Measurements from ENCODE around the gene NOS3.

NOS3 gene

DNA sequence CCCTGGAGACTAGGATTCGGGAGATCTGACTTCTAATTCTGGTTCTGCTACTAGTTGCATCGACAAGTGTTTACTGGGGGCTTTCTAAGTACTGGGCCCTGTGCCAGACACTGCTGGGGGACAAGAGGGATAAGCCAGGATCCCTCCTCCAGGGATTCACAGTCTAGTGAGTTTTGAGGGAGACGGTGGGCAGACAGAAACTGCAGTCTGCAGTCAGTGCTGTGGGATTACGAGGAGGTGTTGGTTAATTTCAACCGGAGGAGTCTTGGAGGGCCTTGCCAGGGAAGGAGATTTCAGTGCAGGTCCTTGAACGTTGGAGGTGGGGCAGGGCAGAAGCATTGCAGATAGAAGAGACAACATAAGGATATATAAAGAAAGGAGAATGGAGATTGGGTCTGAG is 9.2 kb upstream of the NOS3 start:
- DNase-seq = no peak

GRCh38 chr7:150982351-150982750 is 8.5 kb upstream of the NOS3 start:
- DNase-seq = no peak

DNA sequence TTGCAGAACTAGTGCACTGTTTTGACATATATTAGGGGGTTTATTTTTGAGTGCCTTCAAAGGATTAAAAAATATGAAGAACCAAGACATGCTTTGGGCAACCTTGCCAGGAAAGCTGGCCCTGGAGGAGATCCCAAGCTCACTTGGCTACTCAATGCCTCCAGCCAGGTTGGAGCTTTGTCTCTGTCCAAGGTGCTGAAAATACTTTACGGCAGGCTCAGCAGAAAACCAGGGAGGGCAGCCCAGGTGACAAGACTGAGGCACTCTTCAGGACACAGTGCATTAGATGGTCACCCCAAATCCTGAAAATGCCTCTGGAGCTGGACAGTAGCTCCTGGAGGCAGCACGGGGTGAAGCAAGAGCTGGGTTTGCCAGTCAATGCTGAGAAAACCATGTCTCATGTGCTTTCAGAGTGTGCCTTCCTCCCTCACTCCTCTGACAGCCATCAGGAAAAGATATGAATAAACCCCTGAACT is 6.9 kb upstream of the NOS3 start:
- DNase-seq = peak; percentile 33

GRCh38 chr7:150986099-150986512 is 4.7 kb upstream of the NOS3 start:
- no peak for DNase-seq

DNA sequence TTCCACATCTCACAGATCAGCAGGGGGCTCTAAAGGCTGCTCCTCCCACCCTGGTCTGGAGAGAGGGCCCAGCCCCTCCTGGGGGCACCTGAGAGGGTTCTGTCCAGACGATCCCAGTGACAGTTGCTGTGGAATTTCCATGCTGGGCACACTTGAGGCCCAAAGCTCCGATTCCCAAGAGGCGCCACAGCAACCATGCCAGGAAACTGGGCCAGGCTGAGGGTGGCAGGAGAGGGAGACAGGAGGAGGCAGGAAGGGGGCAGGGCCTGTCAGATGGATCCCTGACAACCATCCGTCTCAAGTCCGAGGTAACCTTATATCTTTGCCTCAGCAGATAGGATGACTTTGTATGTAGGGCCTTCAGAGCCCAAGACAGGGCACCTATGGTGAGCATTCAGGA is 4.3 kb upstream of the NOS3 start:
- no peak for DNase-seq

DNA sequence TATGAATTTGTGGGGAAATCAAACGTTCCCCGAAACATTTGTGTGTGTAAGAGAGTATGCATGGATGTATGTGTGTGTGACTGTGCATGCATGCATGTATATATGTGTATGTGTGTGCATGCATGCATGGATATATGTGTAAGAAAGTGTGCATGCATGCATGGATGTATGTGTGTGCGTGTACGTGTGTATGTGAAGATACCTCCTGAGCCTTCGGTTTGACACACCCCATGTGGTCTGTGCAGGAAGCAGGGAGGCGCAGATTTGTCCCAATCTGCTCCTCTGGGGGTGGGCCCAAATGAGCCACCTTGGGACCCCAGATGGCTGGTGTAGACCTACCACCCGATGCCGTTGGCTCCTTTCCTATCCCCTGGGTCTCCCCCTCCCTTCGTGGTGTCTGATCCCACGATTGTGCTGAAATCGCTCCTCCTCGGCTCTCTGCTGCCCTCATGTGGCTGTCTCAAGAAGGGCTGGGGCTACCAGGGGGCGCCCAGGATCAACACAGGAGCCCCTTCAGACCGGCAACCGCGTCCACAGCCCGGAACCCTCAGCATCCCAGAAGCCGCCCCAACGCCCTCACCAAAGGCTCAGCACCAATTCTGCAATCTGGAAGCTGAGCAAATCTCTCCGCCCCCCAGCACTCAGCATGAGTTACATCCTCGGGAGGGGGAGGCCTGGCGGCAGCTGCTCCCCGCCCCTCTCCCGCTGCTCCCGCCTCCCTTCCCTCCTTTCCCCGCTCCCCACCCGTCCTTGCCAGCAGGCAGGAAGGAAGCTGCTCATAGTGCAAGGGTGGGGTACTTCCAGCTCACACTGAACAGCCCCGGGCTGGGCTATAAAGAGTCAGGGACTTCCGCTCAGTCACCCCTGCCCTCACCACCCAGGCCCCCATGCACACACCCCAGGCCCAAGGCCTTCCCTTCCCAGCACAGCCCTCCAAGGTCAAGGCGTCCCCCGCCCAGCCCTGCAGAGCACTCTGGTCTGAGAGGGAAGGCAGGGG is 2.3 kb upstream of the NOS3 start:
- peak; percentile 24 for DNase-seq

DNA sequence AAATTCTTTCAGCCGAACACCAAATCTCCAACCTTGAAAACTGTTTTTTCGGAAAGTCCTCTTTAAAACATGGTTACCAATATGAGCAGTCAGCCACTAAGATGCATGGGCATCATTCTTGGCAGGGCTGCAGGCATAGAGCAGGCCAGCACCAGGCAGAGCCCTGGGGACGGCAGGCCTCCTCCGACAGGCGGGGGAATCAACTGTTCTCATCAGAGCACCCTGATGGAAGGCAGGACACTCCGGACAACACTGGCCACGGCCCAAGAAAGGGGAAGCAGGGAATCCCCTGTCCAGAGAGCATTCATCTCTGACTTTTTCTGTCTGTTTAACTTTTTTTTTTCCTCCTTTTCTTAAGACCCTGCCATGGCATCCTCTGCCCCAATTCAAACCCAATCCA is 1.4 kb upstream of the NOS3 start:
- no peak for DNase-seq

GRCh38 chr7:150992051-150992640 is 1.3 kb downstream of the NOS3 start:
- DNase-seq = no peak

DNA sequence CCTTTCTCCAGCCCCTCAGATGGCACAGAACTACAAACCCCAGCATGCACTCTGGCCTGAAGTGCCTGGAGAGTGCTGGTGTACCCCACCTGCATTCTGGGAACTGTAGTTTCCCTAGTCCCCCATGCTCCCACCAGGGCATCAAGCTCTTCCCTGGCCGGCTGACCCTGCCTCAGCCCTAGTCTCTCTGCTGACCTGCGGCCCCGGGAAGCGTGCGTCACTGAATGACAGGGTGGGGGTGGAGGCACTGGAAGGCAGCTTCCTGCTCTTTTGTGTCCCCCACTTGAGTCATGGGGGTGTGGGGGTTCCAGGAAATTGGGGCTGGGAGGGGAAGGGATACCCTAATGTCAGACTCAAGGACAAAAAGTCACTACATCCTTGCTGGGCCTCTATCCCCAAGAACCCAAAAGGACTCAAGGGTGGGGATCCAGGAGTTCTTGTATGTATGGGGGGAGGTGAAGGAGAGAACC is 2.1 kb downstream of the NOS3 start:
- DNase-seq = no peak

DNA sequence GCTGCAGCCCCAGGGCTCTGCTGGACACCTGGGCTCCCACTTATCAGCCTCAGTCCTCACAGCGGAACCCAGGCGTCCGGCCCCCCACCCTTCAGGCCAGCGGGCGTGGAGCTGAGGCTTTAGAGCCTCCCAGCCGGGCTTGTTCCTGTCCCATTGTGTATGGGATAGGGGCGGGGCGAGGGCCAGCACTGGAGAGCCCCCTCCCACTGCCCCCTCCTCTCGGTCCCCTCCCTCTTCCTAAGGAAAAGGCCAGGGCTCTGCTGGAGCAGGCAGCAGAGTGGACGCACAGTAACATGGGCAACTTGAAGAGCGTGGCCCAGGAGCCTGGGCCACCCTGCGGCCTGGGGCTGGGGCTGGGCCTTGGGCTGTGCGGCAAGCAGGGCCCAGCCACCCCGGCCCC is 2.7 kb downstream of the NOS3 start:
- no peak for DNase-seq

GRCh38 chr7:150994141-150994837 is 3.5 kb downstream of the NOS3 start:
- DNase-seq = no peak

GRCh38 chr7:150994838-150995510 is 4.2 kb downstream of the NOS3 start:
- no peak for DNase-seq

DNA sequence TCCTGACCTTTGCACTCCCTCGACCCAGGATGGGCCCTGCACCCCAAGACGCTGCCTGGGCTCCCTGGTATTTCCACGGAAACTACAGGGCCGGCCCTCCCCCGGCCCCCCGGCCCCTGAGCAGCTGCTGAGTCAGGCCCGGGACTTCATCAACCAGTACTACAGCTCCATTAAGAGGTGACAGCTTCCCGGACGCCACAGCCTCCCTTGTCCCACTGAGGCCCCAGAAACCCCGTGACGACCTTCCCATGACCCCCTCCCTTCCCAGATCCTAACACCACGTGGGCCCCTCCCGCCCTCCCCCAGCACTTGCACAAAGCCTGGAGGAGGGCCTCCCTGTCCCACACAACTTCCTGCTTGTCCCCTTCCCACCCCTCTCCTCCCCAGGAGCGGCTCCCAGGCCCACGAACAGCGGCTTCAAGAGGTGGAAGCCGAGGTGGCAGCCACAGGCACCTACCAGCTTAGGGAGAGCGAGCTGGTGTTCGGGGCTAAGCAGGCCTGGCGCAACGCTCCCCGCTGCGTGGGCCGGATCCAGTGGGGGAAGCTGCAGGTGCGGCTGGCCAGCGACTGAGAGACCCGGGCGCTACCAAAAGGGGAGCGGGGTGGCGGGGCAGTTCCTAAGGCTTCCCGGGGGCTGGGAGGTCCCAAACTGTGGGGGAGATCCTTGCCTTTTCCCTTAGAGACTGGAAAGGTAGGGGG is 5.7 kb downstream of the NOS3 start:
- DNase-seq = no peak

DNA sequence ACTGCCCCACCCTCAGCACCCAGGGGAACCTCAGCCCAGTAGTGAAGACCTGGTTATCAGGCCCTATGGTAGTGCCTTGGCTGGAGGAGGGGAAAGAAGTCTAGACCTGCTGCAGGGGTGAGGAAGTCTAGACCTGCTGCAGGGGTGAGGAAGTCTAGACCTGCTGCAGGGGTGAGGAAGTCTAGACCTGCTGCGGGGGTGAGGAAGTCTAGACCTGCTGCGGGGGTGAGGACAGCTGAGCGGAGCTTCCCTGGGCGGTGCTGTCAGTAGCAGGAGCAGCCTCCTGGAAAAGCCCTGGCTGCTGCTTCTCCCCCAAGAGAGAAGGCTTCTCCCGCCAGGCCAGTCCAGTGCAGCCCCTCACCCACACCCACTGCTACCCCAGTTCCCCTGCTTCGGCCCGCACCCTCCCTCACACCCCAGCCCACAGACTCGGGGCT is 6.3 kb downstream of the NOS3 start:
- DNase-seq = no peak

DNA sequence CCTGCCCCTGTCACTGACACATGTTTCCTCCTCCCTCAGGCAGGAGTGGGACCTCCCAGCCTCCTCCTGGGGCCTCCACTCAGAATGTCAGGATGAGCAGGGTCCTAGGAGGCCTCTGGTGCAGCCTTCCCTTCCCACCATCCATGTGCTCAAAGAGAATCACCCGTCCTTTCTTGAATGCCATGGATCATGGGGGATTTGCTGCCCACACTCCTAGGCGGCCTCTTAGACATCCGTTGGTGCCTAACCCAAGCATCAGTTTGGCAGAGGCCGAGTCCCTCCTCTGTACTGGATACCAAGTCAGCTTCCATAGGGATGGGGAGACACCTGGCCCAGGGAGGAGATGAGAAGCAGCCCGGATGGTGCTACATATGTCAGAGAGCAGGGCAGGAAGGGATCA is 7.0 kb downstream of the NOS3 start:
- no peak for DNase-seq

- DNase-seq = no peak
Observed at GRCh38 chr7:150998341-150998740, 7.5 kb downstream of the NOS3 start.

DNA sequence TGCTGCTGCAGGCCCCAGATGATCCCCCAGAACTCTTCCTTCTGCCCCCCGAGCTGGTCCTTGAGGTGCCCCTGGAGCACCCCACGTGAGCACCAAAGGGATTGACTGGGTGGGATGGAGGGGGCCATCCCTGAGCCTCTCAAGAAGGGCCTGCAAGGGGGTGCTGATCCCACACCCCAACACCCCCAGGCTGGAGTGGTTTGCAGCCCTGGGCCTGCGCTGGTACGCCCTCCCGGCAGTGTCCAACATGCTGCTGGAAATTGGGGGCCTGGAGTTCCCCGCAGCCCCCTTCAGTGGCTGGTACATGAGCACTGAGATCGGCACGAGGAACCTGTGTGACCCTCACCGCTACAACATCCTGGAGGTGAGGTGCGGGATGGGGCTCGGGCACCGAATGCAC is 8.2 kb downstream of the NOS3 start:
- no peak for DNase-seq

DNA sequence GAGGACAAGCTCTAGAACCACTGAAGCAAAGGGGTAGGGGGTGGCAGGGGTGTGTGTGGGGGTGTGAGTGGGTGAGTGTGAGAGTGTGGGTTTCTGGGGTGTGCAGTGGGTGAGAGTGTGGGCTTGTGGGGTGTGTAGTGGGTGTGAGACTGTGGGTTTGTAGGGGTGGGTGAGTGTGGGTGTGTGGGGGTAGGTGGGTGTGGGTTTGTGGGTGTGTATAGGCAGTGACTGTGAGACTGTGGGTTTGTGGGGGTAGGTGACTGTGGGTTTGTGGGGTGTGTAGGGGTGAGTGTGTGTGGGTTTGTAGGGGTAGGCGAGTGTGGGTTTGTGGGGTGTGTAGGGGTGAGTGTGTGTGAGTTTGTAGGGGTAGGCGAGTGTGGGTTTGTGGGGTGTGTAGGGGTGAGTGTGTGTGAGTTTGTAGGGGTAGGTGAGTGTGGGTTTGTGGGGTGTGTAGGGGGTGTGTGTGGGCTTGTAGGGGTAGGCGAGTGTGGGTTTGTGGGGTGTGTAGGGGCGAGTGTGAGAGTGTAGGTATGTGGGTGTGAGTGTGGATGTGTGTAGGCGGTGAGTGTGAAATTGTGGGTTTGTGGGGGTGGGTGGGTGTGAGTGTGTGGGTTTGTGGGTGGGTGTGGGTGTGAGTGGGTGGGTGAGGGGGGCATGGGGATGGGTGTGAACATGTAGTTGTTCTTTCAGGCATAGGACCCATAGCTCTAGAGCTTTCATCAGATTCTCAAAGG is 8.8 kb downstream of the NOS3 start:
- DNase-seq = no peak

- no peak for DNase-seq
Observed at GRCh38 chr7:151000897-151001495, 10.2 kb downstream of the NOS3 start.

- no peak for DNase-seq
Observed at GRCh38 chr7:151001546-151001945, 10.7 kb downstream of the NOS3 start.

DNA sequence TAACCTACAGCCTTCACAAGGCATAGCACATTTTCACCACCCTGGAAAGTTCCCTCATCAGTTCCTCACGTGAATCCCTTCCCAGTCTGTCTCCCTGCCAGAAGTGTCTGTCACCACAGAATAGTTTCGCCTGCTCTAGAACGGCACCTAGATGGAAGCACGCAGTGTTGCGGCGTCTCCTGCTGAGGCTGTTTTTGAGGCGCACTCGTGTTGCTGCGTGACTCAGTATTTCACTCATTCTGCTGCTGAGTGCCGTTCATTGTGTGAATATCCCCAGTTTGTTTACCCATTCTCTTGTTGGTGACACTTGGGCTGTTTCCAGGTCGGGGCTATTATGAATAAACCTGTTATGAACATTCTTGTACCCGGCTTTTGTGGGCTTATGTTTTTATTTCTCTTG is 12.8 kb downstream of the NOS3 start:
- DNase-seq = no peak
